HL-60 (cell line): Measurements from ENCODE around the gene PPAN.
A peak's percentile ranks its signal among the peaks of the same experiment; 100 is the strongest.

Experiments
- DNase-seq, 2 experiments: peaks; one replicate each; pipeline ENCODE4 v3.0.0-alpha.2; 2010 to 2020; ENCODE audit warnings: low read depth in 1 of 2, low spot score in 1 of 2
- H3K27ac ChIP-seq: fragments of 250-450 bp; sonication (Bioruptor Pico); replicated peaks from 2 replicates; pipeline ENCODE4 v1.5.1; 2020; ENCODE audit warnings: mild to moderate bottlenecking, moderate library complexity
- H3K27me3 ChIP-seq: fragments of 250-450 bp; sonication (Bioruptor Pico); 2 replicates; pipeline ENCODE4 v1.5.1; 2021; ENCODE audit warnings: mild to moderate bottlenecking, moderate library complexity; ENCODE audit not compliant: insufficient read depth, poor library complexity, severe bottlenecking
- H3K4me3 ChIP-seq: replicated peaks from 2 replicates; pipeline ENCODE4 v1.5.1; 2011; ENCODE audit warnings: mild to moderate bottlenecking, control low read depth, low read length; ENCODE audit not compliant: insufficient read depth
- GABPA ChIP-seq: IDR thresholded peaks from 2 replicates; pipeline ENCODE4 v1.6.1; 2012; ENCODE audit warnings: low read depth
- POLR2AphosphoS5 ChIP-seq: IDR thresholded peaks from 2 replicates; pipeline ENCODE4 v1.6.1; 2012; ENCODE audit warnings: low read depth
- SPI1 ChIP-seq: IDR thresholded peaks from 2 replicates; pipeline ENCODE4 v1.6.1; 2012; ENCODE audit warnings: low read depth, mild to moderate bottlenecking, borderline replicate concordance
- TF ChIP-seq, protein P1 (sequence below): IDR thresholded peaks from one replicate; pipeline ENCODE4 v1.5.1; 2011; ENCODE audit warnings: low read length, control low read depth, inconsistent platforms; ENCODE audit not compliant: insufficient read depth
- TF ChIP-seq, protein P2 (sequence below): IDR thresholded peaks from 2 replicates; pipeline ENCODE4 v1.6.1; 2012; ENCODE audit warnings: low read depth; ENCODE audit not compliant: insufficient replicate concordance

The PPAN gene

DNA sequence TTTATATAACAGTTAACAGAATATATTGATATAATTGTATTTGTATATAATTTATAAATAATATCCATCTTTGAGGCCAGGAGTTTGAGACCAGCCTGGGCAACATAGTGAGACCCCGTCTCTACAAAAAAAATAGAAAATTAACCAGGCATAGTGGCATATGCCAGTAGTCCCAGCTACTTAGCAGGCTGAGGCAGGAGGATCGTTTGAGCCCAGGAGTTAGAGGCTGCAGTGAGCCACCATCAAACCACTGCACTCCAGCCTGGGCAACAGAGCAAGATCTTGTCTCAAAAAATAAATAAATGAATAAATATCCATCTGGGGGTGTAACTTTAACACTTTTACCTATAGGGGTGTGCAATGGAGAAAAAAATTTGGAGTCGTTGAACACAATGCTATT is 21.4 kb upstream of the PPAN start:
- H3K27me3 ChIP-seq, result no peaks in the 10 kb centered on the region
- H3K27ac ChIP-seq, result no peak overlapping the region
- TF ChIP-seq SPI1 (no peak), GABPA (no peak), POLR2AphosphoS5 (no peak)
- TF ChIP-seq, protein P1, sequence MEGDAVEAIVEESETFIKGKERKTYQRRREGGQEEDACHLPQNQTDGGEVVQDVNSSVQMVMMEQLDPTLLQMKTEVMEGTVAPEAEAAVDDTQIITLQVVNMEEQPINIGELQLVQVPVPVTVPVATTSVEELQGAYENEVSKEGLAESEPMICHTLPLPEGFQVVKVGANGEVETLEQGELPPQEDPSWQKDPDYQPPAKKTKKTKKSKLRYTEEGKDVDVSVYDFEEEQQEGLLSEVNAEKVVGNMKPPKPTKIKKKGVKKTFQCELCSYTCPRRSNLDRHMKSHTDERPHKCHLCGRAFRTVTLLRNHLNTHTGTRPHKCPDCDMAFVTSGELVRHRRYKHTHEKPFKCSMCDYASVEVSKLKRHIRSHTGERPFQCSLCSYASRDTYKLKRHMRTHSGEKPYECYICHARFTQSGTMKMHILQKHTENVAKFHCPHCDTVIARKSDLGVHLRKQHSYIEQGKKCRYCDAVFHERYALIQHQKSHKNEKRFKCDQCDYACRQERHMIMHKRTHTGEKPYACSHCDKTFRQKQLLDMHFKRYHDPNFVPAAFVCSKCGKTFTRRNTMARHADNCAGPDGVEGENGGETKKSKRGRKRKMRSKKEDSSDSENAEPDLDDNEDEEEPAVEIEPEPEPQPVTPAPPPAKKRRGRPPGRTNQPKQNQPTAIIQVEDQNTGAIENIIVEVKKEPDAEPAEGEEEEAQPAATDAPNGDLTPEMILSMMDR, result no peak
- TF ChIP-seq, protein P2, sequence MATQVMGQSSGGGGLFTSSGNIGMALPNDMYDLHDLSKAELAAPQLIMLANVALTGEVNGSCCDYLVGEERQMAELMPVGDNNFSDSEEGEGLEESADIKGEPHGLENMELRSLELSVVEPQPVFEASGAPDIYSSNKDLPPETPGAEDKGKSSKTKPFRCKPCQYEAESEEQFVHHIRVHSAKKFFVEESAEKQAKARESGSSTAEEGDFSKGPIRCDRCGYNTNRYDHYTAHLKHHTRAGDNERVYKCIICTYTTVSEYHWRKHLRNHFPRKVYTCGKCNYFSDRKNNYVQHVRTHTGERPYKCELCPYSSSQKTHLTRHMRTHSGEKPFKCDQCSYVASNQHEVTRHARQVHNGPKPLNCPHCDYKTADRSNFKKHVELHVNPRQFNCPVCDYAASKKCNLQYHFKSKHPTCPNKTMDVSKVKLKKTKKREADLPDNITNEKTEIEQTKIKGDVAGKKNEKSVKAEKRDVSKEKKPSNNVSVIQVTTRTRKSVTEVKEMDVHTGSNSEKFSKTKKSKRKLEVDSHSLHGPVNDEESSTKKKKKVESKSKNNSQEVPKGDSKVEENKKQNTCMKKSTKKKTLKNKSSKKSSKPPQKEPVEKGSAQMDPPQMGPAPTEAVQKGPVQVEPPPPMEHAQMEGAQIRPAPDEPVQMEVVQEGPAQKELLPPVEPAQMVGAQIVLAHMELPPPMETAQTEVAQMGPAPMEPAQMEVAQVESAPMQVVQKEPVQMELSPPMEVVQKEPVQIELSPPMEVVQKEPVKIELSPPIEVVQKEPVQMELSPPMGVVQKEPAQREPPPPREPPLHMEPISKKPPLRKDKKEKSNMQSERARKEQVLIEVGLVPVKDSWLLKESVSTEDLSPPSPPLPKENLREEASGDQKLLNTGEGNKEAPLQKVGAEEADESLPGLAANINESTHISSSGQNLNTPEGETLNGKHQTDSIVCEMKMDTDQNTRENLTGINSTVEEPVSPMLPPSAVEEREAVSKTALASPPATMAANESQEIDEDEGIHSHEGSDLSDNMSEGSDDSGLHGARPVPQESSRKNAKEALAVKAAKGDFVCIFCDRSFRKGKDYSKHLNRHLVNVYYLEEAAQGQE, result no peak
- no peak for DNase-seq
- no peak overlapping the region for H3K4me3 ChIP-seq

DNA sequence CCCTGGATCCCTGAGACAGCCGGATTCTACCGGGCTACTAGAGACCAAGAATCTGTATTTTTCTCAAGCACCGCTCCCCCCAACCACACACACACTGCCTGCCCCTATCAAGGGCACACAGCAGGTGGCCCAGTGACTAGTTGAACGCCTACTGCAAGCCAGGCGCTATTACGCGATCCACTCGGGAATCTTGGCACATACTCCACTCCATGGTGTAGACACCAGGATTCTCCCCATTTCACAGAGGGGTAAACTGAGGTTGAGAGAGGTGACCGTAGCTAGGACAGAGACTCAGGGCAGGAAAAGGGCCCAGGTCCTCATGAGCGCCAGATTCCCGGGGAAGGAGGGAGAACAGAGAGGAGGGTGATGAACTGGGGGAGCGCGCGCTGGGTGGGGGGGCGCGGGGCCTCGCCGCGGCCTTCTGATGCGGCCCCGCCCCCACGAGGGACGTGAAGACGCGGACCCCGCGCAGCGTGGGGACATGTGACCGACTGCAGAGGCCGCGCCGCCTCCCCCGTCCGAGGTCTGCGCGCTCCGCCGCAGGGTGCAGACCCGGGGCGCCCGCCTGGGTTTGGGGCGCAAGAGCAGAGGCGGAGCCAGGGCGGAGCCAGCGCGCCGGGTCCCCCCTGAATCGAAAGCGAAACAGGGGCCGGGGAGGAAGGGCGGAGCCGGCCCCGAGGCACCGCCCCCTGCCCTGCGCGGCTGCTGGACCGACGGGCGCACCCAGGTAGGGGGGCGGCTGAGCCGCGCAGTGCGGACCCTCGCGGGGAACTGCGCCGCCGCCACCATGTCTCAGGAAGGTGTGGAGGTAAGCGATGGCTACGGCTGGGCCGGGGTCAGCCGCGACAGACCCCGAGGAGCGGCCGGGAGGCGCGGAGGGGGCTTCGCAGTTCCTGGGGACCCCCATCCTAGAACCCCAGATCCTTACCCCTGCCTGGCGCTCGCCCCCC is 20.2 kb upstream of the PPAN start, which contains the start of gene SHFL:
Gene SHFL, plus strand, starts transcription at position 677 of the 950 bp plus-strand sequence. Its CDS starts 111 bp downstream, at position 788.
- Histone ChIP-seq H3K27ac (peak within 1 kb of the TSS; percentile 46), H3K27me3 (no peaks in the 10 kb centered on the region), H3K4me3 (peak within 1 kb of the TSS; percentile 93)
- TF ChIP-seq SPI1 (no peak), POLR2AphosphoS5 (peak; percentile 21; the same call in 1 of the 2 replicates), GABPA (no peak)
- TF ChIP-seq, protein P1, result no peak
- TF ChIP-seq, protein P2, result no peak
- peak; percentile 56 to 82 for DNase-seq

GRCh38 chr19:10086591-10087192 is 19.5 kb upstream of the PPAN start:
- Histone ChIP-seq H3K4me3 (peak overlapping the region; percentile 93), H3K27me3 (no peaks in the 10 kb centered on the region), H3K27ac (peak overlapping the region; percentile 46)
- TF ChIP-seq POLR2AphosphoS5 (no peak), GABPA (no peak), SPI1 (no peak)
- TF ChIP-seq, protein P1, result no peak
- TF ChIP-seq, protein P2, result no peak
- DNase-seq, result no peak
